Nasal cavity respiratory epithelium epithelial cell of viscerocranial mucosa (primary cell): ENCODE results near the gene MCOLN2. TPM values are rescaled to one million over a fixed set of nuclear protein-coding genes. Genes with fewer than 3 reads are reported as not detected.

ENCODE experiments used
- total RNA-seq: library from RNA; depleted of rRNA; stranded (reverse); fragments of >200 nt; gene quantifications from 2 replicates; pipeline ENCODE4 v1.2.3, GENCODE V29; 2014

The MCOLN2 gene
- total RNA-seq: 0.68 and 1.1 TPM in 2 replicates

GRCh38 chr1:84996846-84997666 lies at the start of gene MCOLN2:
TSS of gene MCOLN2 (minus strand) at chr1:84997113. CDS start at chr1:84996872, 241 bp downstream.

GRCh38 chr1:84892705-84893618 lies 104.0 kb downstream of the MCOLN2 start, which contains the start of gene LPAR3:
TSS of gene LPAR3 (minus strand) at chr1:84893206. CDS start at chr1:84866120, 27,086 bp downstream.

Other genes starting within 250 kb of the MCOLN2 start
- 42.4 and 46.8 TPM in 2 replicates for gene LPAR3, start 103.9 kb downstream of the MCOLN2 start, total RNA-seq
- gene MCOLN3, start 51.4 kb upstream of the MCOLN2 start, total RNA-seq: 4.4 and 24.0 TPM in 2 replicates
- 7.9 and 9.6 TPM in 2 replicates for gene SYDE2, start 203.9 kb upstream of the MCOLN2 start, total RNA-seq